HG02623 (cell line): ENCODE results near the gene RAB1A.

Experiments used
- ATAC-seq: cut with Tn5 transposase; IDR thresholded peaks from one replicate; pipeline ENCODE4 v1.9.1; 2021; ENCODE audit warnings: moderate library complexity; ENCODE audit not compliant: unreplicated experiment

Gene RAB1A

GRCh38 chr2:65097844-65098243 lies 32.1 kb downstream of the RAB1A start:
- ATAC-seq = no peak

GRCh38 chr2:65096948-65097347 lies 33.0 kb downstream of the RAB1A start:
- no peak for ATAC-seq

- ATAC-seq = no peak
Observed at GRCh38 chr2:65093211-65093610, 36.7 kb downstream of the RAB1A start.

GRCh38 chr2:65092791-65093190 lies 37.1 kb downstream of the RAB1A start:
- no peak for ATAC-seq

- ATAC-seq = no peak
Observed at GRCh38 chr2:65085148-65085547, 44.8 kb downstream of the RAB1A start.

- no peak for ATAC-seq
Observed at GRCh38 chr2:65081232-65081685, 48.6 kb downstream of the RAB1A start.

- no peak for ATAC-seq
Observed at GRCh38 chr2:65079017-65079416, 50.9 kb downstream of the RAB1A start.

GRCh38 chr2:65077898-65078297 lies 52.0 kb downstream of the RAB1A start:
- no peak for ATAC-seq

- no peak for ATAC-seq
Observed at GRCh38 chr2:65076345-65076710, 53.6 kb downstream of the RAB1A start.

- ATAC-seq = no peak
Observed at GRCh38 chr2:65075605-65076344, 54.1 kb downstream of the RAB1A start.

GRCh38 chr2:65075176-65075575 lies 54.7 kb downstream of the RAB1A start:
- ATAC-seq = no peak

GRCh38 chr2:65073879-65074565 lies 55.9 kb downstream of the RAB1A start:
- ATAC-seq = no peak

GRCh38 chr2:65072181-65072970 lies 57.5 kb downstream of the RAB1A start:
- ATAC-seq = no peak

- no peak for ATAC-seq
Observed at GRCh38 chr2:65071499-65072180, 58.3 kb downstream of the RAB1A start.

GRCh38 chr2:65070856-65071255 lies 59.0 kb downstream of the RAB1A start:
- ATAC-seq = no peak

- no peak for ATAC-seq
Observed at GRCh38 chr2:65070172-65070830, 59.6 kb downstream of the RAB1A start.

- ATAC-seq = no peak
Observed at GRCh38 chr2:65069439-65069824, 60.5 kb downstream of the RAB1A start.

GRCh38 chr2:65067806-65068553 lies 61.9 kb downstream of the RAB1A start:
- ATAC-seq = no peak

- ATAC-seq = peak; percentile 83
Observed at GRCh38 chr2:65064728-65065552, 65.0 kb downstream of the RAB1A start.
